HG03460 (cell line): ENCODE measurements around the gene LRP5.

Experiments
- ATAC-seq: cut with Tn5 transposase; IDR thresholded peaks from one replicate; pipeline ENCODE4 v1.9.1; 2021; ENCODE audit not compliant: unreplicated experiment

Gene LRP5

GRCh38 chr11:68312117-68312779 lies at the start of gene LRP5:
TSS of gene LRP5 (plus strand) at chr11:68312591. CDS start at chr11:68312715, 124 bp downstream.
- no peak for ATAC-seq

GRCh38 chr11:68263444-68264035 lies 48.9 kb upstream of the LRP5 start:
- ATAC-seq = no peak

- no peak for ATAC-seq
These were observed 48.1 kb upstream of the LRP5 start for GRCh38 chr11:68264244-68264643.

GRCh38 chr11:68264741-68265540 lies 47.5 kb upstream of the LRP5 start:
- no peak for ATAC-seq

- peak; percentile 69 for ATAC-seq
These were observed 46.1 kb upstream of the LRP5 start for GRCh38 chr11:68266121-68266891.

- ATAC-seq = no peak
These were observed 45.2 kb upstream of the LRP5 start for GRCh38 chr11:68266936-68267880.

- no peak for ATAC-seq
These were observed 44.5 kb upstream of the LRP5 start for GRCh38 chr11:68267881-68268240.

GRCh38 chr11:68269414-68270081 lies 42.8 kb upstream of the LRP5 start:
- no peak for ATAC-seq

- ATAC-seq = no peak
These were observed 42.0 kb upstream of the LRP5 start for GRCh38 chr11:68270196-68271022.

- ATAC-seq = peak; percentile 24
These were observed 41.2 kb upstream of the LRP5 start for GRCh38 chr11:68271023-68271780.

GRCh38 chr11:68271781-68272608 lies 40.4 kb upstream of the LRP5 start, which contains the start of gene C11orf24:
TSS of gene C11orf24 (minus strand) at chr11:68271973. CDS start at chr11:68263767, 8,206 bp downstream.
- peak; percentile 66 for ATAC-seq

- ATAC-seq = no peak
These were observed 39.2 kb upstream of the LRP5 start for GRCh38 chr11:68273026-68273738.

- no peak for ATAC-seq
These were observed 38.1 kb upstream of the LRP5 start for GRCh38 chr11:68274306-68274705.

GRCh38 chr11:68275721-68276507 lies 36.5 kb upstream of the LRP5 start:
- ATAC-seq = no peak

- ATAC-seq = no peak
These were observed 35.5 kb upstream of the LRP5 start for GRCh38 chr11:68276861-68277260.

- no peak for ATAC-seq
These were observed 32.7 kb upstream of the LRP5 start for GRCh38 chr11:68279676-68280075.
